Measurements from ENCODE around the gene PMEPA1.

The PMEPA1 gene, protein sequence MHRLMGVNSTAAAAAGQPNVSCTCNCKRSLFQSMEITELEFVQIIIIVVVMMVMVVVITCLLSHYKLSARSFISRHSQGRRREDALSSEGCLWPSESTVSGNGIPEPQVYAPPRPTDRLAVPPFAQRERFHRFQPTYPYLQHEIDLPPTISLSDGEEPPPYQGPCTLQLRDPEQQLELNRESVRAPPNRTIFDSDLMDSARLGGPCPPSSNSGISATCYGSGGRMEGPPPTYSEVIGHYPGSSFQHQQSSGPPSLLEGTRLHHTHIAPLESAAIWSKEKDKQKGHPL

DNA sequence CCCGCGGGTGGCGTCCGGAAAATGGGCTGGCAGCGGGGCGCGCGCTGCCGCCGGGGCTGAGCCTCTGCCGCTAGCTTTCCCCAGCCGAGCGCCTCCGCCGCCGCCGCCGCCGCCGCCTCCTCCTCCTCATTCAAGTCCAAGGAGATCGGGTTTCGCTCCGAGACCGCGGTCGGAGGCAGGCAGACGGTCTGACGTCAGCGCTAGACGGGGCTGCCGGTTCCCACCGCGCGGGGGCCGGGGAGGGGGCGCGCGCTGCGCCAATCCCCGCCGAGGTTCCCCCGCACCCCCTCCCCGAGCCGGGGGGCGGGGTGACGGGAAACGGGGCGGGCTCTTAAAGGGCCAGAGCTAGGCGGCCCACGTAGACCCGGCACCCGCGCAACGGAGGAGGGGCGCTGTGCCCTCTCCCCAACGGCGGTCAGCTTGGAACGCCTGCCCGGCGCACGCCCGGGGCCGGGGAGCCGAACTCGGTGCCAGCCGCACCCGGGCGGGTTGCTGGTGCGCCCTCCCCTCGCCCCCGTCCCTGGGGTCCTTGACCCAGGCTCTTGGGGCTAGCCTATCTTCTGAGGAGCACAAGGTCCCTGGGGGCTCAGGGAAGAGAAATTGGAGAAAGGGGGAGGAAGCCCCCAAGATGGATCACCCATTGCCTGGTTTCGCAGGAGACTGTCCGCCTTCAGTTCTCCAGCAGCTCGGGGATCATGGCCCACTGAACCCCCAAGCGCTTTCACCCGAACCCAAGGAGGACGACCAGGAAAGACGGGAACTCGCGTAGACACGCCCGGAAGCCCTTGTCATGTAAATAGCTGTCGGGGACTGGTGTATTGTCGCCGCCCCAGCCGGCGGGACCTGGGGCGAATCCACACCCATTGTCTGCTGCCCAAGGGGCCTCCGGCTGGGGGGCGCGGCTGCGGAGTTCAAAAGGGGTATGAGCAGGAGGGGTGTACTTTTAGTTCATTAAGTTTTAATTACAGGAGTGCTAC is at the start of gene PMEPA1:
PMEPA1 (minus strand) TSS at position 193 of the 977 bp plus-strand sequence. CDS start 433 bp downstream, outside the sequence.
- peak; percentile 92 to 95 for DNase-seq

DNA sequence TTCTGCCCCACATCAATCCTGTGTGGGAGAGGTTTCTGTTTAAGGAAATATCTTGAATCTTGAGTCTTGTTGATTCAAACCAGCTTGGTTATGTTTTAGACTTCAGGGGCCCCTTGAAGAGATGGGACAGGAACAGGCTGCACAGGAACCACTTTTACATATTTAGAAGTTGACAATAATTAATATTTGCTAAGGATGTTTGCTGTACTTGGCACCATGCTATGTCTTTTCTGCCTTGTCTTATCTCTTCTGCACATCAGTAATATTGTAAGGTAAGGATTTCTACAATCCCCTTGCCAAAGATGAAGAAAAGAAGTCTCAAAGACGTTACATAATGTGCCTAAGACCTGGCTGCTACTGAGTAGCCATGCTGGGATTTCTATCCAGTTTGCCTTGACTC is 48.0 kb upstream of the PMEPA1 start:
- DNase-seq: no peak

DNA sequence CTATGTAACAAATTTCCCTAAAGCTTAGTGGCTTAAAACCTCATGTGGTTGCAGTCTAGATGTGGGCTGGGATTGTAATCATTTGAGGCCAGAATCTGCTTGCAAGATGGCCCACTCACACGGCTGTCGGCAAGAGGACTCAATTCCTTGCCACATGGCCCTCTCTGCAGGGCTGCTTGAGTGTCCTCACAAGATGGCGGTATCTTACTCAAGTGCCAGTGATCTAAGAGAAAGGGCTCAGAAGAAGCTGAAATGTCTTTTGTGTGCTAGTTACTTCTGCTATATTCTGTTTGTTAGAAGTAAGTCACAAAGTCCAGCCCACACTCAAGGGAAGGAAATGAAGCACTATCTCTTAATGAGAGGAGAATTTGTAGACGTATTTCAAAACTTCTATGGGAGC is 47.1 kb upstream of the PMEPA1 start:
- no peak for DNase-seq

DNA sequence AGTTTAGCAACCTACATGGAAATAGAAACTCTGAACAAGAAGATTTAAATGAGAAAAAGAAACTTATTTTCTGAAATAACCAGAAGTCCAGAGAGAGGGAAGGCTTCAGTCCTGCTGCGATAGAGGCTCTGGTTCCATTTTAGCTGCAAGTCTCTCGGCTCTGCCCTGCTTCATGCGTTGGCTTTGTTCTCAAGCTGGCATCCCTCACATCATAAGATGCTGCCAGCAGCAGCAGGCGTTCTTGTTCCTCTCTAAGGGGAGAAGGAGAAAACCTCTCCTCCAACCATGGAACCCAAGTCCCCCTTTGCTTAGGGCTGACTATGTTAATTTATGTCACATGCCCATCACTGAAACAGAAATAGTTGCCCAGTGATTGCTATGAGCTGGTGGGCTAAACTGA is 46.4 kb upstream of the PMEPA1 start:
- no peak for DNase-seq

DNA sequence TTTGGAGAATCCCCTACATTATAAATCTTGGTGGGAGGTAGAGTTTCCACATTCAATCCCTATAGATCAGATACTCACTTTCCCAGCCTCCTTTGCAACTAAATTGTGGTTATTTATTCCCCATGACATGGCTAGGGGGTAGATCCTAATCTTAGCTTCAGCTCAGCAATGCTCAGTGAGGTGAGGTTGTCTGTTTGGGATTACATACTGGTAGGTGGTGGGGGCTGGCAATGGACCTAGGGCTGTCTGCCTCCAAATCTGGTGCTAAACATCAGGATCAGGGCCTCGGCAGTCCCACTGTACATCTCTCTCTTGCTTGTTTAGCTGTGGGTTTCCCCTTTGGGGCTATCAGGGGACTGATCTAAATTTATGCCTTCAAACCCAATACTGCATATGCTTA is 45.8 kb upstream of the PMEPA1 start:
- no peak for DNase-seq

DNA sequence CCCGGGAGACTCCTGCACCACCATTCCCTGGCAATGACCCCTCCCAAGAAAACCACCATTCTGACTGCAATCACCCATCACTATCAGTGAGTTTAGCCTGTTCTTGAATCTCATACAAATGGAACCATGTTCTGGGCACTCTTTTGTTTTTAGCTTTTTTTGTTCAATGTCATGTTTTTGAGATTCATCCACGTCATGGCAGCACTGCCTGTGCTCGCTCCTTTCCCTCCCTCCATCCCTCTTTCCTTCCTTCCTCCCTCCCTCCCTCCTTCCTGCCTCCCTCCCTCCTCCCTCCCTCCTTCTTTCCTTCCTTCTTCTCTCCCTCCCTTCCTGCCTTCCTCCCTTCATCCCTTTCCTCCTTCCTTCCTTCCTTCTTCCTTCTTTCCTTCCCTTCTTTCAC is 44.4 kb upstream of the PMEPA1 start:
- DNase-seq: no peak

DNA sequence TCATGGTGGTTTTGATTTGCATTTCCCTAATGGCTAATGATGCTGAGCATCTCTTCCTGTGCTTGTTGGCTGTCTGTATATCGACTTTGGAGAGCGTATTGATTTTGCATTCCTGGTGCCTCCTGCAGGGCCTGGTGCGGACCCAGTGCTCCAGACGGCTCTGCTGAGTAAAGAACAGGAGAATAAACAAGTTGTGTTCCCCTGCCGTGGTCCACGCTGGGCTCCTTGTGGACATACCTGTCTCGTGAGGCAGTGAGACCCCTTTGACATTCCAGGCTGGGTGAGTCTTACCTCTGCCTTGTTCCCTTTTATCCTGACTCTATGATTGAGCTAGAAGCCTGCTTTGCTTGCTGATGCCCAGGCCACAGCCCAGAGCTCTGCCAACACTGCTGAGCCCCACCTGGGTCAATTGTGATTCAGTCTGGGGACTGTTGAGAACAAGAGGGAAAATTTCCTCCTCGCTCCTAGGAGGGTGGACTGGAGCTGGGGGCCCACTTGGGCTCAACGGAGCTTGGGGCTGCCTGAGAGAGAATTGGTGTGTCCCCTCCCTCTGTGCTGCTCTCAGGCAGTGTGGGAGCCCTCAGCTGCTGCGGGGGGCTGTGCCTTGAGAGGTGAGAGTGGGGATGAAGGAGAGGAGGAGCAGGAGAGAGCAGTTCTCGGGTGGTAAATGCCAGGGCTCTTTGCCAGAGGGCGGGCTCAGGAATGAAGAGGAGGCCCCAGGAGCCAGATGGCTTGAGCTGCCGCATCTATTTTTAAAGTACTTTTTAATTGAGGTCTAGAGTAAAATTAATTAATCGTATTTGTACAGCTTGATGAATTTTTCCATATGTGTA is 43.7 kb upstream of the PMEPA1 start:
- no peak for DNase-seq

DNA sequence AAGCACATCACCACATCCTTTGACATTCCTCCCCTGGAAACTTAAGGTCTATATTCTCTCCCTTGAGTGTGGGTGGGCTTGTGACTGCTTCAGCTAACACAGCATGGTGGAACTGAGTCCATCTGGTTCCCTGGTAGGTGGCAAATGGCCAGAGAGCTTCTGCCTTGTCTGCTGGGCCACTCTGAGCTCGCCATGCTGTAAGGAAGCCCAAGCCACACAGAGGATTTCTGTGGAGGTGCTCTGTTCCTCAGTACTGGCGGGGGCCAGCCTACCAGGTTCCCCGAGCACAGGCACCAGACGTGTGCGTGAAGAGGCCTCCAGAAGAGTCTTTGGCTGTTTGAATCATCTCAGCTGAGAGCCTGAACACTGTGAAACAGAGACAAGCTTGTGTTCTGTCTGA is 41.6 kb upstream of the PMEPA1 start:
- DNase-seq: no peak

DNA sequence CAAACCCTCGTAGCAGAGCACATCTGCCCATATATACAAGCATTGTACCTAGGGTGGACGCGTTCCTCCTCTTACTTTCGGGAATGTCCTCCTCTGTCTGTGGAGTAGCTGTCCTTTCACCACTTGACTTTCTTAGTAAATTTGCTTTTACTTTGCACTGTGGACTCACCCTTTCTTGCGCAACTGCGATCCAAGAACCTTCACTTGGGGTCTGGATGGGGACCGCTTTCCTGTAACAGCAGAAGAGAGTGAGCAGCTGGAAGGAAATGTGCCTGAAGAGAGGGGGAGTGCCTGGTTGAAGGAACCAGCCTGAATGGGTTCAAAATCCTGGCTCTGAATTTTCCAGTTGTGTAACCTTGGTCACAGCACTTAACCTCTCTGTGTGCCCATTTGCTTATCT is 40.1 kb upstream of the PMEPA1 start:
- DNase-seq: no peak

DNA sequence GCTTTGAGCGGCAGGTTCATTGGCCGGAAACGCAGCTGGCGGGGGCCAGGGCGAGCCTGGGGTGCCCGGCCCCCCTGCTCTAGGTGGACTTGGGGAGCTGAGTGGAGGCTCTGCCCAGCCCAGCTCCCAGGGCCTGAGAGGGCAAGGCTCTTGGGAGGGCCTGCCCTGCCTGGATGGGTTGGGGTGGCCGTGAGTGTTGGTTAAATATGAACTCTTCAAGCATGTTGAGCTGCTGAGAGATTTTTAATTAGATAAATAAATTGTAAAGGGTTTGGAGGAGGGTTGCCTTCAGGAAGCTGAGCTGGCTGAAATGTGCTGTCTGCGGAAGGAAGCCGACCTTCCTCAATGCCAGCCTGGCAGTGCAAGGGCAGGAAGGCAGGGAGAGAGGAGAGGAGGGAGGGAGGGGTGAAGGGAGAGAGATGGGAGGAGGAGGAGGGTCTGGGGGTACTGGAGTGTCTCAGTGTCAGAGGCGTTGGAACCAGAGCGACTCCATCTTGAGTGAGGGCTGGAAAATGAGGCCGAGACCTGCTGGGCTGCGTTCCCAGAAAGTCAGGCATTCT is 39.4 kb upstream of the PMEPA1 start:
- DNase-seq: no peak

DNA sequence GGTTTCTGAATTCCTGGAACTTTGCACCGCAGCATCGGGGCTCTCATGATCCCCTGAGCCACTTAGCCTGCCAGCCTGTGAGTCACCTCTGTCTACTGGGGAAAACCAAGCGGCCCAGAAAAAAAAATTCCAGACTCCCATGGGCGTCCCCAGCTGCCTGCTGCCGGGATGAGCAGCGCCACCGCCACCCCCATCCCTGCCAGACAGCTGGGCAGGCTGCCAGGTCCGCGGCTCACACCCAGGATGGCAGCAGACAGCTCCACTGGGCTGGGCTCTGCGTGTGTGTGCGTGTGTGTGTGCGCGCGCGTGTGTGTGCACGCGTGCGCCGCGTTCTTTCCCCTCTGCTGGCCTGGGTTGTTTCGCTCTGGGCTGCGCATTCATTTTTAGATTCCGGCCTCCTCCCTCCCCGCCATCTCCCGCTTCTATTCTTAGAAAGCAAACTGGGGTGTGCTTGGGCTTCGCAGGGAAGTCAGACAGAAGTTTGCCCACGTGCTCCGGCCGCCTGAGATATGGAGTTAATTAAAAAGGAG is 38.9 kb upstream of the PMEPA1 start:
- DNase-seq: peak; percentile 50 to 56

DNA sequence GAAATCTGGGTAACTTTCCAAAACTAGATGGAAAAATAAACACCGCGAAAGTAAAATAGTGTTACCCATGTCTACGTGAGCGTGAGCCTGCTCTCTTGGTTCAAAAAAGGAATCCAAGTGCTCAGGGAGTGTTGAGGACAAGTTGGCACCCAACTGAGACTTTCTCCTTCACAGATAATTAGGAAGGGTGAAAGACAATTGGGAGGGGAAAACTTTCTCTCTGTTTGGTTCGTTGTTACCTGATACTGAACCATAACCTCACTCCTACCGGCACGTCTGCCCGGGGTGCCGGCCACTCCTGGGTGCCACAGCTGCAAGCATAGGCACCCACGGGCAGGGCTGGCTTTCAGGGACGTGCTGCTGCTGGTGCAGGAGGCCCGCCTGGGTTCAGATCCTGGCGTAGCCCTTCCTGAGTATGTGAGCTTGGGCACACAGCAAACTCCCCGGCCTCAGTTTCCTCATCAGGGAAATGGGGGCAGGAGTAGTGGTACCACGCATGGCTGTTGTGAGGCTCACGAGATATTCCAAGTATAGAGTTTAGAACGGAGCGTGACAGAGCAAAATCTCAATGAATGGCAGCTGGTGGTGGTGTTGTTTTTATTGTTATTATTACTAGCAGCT is 38.2 kb upstream of the PMEPA1 start:
- DNase-seq: no peak

DNA sequence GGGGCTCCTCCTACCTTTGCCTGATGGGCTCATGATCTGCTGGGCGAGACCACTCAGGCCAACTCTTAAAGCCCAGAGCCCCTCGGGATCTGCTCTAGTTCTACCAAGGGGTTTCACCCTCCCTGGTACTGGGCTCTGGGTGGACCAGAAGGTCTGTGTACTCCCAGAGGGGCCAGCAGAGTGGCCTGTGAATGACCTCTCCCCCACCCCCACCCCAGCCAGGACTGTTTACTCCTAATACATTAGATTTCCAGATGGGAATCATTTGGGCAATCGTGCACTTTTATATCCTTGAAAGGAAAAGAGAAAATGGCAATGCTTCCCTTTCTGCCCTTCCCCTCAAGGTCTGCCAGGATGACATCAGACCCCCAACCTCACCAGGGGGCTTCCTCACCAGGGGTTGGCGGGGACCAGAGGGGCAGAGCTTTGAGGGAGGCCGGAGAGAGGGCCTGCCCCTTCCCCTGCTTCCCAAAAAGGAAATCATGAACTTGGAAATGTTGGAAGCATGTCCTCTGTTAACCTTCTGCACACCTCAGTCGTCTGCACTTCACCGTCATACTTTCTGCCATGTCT is 37.1 kb upstream of the PMEPA1 start:
- no peak for DNase-seq

DNA sequence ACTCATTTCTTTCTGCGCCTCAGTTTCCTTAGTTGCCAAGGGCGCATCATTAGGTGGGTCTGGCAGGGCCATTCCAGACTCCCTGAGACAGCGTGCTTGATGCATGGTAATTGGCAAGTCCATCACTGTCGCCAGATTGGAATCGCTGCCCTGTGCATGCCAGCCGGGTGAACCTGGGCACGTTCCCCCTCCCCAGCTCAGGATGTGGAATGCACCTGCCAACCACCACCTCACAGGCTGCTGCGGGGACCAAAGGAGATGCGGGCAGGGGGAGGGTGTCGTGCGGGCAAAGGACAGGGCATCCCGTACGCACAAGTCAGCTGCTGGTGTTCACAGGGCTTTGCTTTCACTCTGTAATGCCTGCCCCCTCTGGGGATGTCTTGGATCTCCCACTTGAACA is 36.4 kb upstream of the PMEPA1 start:
- no peak for DNase-seq

DNA sequence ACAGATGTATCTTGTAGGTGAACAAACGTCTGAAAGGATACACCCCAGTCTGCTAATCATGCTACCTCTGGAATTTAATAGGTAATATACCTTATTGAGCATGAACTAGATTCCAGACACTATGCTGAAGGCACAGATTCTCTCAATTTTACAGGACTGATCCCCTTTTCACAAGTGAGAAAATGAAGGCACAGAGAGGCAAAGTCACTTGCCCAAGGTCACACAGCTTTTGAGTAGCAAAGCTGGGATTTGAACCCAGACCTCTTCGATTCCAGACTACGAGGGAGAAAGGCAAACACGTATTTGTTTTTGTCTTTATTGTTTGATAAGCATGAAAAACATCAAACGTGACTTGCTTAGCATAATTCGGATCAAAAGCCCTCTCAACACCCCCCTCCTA is 34.4 kb upstream of the PMEPA1 start:
- DNase-seq: no peak

DNA sequence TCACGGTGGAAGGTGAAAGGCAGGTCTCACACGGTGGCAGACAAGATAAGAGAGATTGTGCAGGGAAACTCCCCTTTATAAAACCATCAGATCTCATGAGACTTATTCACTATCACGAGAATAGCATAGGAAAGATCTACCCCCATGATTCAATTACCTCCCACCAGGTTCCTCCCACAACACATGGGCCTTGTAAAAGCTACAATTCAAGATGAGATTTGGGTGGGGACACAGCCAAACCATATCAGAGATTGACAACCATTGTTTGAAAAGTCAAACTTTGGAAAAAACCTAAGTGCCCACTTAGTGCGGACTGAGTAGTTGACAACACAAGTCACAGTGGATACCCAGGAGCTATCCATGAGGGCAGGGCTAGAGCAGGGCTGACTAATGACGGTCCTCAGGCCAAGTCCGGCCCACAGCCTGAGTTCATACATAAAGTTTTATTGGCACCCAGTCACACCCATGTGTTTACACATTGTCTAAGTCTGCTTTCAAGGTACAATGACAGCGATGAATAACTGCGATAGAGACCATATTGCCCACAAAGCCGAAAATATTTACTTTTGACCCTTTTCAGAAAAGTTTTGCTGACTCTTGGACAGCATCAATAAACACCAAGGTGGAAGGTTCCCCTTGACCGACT is 33.8 kb upstream of the PMEPA1 start:
- no peak for DNase-seq

DNA sequence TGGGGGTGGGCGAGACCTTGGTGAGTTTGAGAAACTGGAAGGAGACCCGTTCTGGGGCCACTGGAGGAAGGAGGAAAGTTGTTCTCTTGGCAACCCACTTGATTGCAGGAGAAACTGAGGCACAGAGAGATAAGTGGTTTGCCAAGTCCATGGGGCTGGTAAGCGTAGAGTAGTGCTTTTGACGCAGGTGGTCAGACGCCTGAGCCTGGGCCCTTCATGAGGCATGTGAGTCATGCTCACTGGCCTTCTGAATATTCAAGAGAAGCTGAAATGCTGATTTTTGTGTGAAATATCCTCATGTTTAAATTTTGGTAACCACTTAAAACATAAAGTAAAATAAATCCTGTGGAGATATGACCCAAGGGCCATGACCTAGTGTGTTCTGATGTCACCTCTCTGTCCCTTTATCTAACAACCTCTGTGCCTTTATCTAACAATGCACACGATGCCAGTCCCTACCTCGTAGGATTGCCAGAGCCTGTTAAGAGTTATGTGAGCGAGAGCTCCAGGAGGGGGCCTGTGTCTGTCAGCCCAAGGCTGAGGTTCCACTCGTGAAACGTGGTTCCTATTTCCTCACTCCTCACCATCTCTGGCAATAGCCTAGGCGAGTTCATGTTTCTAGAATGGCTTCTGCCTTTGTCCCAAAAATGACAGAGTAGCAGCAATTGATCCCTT is 32.8 kb upstream of the PMEPA1 start:
- DNase-seq: no peak

DNA sequence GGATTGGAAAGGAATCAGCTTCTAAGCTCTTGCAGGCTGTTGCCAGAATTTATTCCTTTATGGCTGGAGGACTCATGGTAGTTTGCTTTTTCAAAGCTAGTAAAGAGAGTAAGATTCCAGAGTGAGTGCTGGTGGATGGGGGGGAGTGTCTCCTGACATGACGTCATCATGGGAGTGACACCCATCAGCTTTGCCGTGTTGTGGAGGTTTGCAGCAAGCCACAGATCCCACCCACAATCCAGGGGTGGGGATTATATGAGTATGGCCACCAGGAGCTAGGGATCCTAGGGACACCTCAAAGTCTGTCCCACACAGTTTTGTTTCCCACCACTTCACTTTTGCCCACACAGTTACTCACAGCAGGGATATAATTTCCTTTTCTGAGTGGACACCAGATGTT is 28.7 kb upstream of the PMEPA1 start:
- no peak for DNase-seq

DNA sequence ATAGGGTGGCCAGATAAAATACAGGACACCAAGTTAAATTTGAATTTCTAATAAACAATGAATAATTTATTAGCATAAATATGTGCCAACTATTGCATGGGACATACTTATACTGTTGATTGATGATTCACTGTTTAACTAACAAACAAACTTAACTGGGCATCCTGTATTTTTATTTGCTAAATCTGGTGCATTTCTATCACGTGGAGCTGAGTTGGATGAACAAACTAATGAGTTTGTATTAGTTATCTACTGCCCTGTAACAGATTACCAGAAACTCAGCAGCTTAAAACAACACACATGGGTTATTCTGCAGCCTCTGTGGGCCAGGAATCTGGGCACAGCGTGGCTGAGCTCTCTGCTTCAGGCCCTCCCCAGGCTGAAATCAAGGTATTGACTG is 28.2 kb upstream of the PMEPA1 start:
- DNase-seq: no peak

DNA sequence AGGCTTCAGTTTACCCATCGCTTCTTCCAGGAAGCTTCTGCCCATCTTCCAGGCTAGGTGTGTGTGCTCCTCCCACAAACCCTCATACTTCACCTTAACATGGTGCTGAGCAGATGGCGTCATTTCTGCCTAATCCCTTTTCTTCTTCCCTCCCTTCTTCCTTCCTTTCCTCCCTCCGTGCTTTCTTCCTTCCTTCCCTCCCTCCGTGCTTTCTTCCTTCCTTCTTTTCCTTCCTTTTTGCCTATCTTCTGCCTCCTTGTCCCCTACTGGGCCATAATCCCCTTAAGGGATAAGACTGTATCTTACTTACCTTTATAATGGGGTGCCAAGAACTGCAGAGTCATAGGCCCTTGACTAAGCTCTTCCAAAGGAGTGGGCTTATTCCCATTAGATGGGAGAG is 27.5 kb upstream of the PMEPA1 start:
- DNase-seq: no peak

All from activated CD4-positive, alpha-beta T cell treated with anti-CD3 and anti-CD28 coated beads, Interleukin-2, amount 50 U/mL, for 4 hours (primary cell).